K562 (cell line): ENCODE data around the gene RNPEPL1. TPM values are rescaled to one million over a fixed set of nuclear protein-coding genes. Genes with fewer than 3 reads are reported as not detected.

Source experiments
- ATAC-seq: fragments of 200-7000 bp; cut with Tn5 transposase; 3 replicates; pipeline ENCODE4 v1.9.1; 2020; ENCODE audit warnings: moderate library complexity
- BruUV-seq: library from RNA; stranded (reverse); fragments of 400-500 nt; replicated peaks from 2 replicates; lab custom pipeline; 2021; lab: Mats Ljungman, UMichigan
- CTCF ChIA-PET: fragments of 300-600 bp; formaldehyde crosslinking; extraction: SDS; loops from one replicate; lab custom pipeline; 2021; ENCODE audit warnings: low intra/inter-chr PET ratio; lab: Yijun Ruan, JAX
- POLR2A ChIA-PET: fragments of 300-600, 350-650 bp; sonication (Branson Sonifier 250); formaldehyde crosslinking; extraction: SDS; loops from one replicate; lab custom pipeline; 2021; ENCODE audit warnings: antibody characterized with exemption, inconsistent platforms; lab: Yijun Ruan, JAX
- DNase-seq, 4 experiments: peaks; one replicate each; pipeline versions ENCODE4 v3.0.0 to v3.0.0-alpha.2; 2011 to 2018; ENCODE audit warnings: low spot score in 3 of 4, mixed read lengths in 3 of 4; ENCODE audit errors: extremely low read depth in 1 of 4
- FAIRE-seq: peaks from 2 replicates; lab custom pipeline; 2011; peaks lifted over from hg19 to GRCh38; lab: Jason Lieb, UNC
- H2AFZ ChIP-seq: 2 replicates; pipeline ENCODE4 v1.6.0; 2011; ENCODE audit warnings: low read depth, low read length, control low read depth, inconsistent platforms
- H3K27ac ChIP-seq: fragments of 200-600 bp; 3 replicates; pipeline ENCODE4 v1.8.0; 2011; ENCODE audit warnings: low read depth, mild to moderate bottlenecking, control low read depth, inconsistent platforms, low read length, moderate library complexity, mixed read lengths; ENCODE audit errors: extremely low read depth
- H3K27me3 ChIP-seq, 2 experiments: fragments of 300-600 bp in 1 of 2; 2 replicates in 1 of 2; 3 replicates in 1 of 2; pipeline versions ENCODE4 v1.6.0 to v1.8.0; 2011; ENCODE audit warnings: inconsistent platforms in 2 of 2, low read length in 2 of 2, mild to moderate bottlenecking in 1 of 2, mixed read lengths in 1 of 2, moderate library complexity in 1 of 2; ENCODE audit not compliant: control insufficient read depth in 2 of 2, insufficient read depth in 2 of 2
- H3K36me3 ChIP-seq: fragments of 300-600 bp; 3 replicates; pipeline ENCODE4 v1.8.0; 2011; ENCODE audit warnings: mild to moderate bottlenecking, low read length, inconsistent platforms; ENCODE audit not compliant: control insufficient read depth, insufficient read depth
- H3K4me1 ChIP-seq, 2 experiments: fragments of 200-600 bp in 1 of 2; replicated peaks in 1 of 2; 2 replicates in 1 of 2; 3 replicates in 1 of 2; pipeline versions ENCODE4 v1.5.1 to v1.8.0; 2011; ENCODE audit warnings: inconsistent platforms in 2 of 2, low read length in 2 of 2, mild to moderate bottlenecking in 1 of 2, mixed read lengths in 1 of 2, moderate library complexity in 1 of 2; ENCODE audit not compliant: control insufficient read depth in 2 of 2, insufficient read depth in 2 of 2
- H3K4me2 ChIP-seq: 2 replicates; pipeline ENCODE4 v1.6.1; 2011; ENCODE audit warnings: low read length, control low read depth, inconsistent platforms, mixed read lengths; ENCODE audit not compliant: insufficient read depth
- H3K4me3 ChIP-seq: fragments of 200-600 bp; sonication (generic), shearing (Covaris generic); 2 replicates; pipeline ENCODE4 v1.5.1; 2016; ENCODE audit warnings: control low read depth, inconsistent platforms
- H3K79me2 ChIP-seq: fragments of 200-600 bp; 3 replicates; pipeline ENCODE4 v1.8.0; 2011; ENCODE audit warnings: low read length, inconsistent platforms; ENCODE audit not compliant: control insufficient read depth, insufficient read depth
- H3K9ac ChIP-seq, 2 experiments: 2 replicates each; pipeline versions ENCODE4 v1.6.0 to v1.6.1; 2011; ENCODE audit warnings: low read depth in 2 of 2, low read length in 2 of 2, control low read depth in 1 of 2, inconsistent platforms in 1 of 2, mild to moderate bottlenecking in 1 of 2, mixed read lengths in 1 of 2; ENCODE audit not compliant: insufficient read depth in 1 of 2
- H3K9me1 ChIP-seq: one replicate; pipeline ENCODE4 v1.6.0; 2011; ENCODE audit warnings: inconsistent platforms, mild to moderate bottlenecking, low read length, moderate library complexity; ENCODE audit not compliant: control insufficient read depth, insufficient read depth
- H3K9me3 ChIP-seq: replicated peaks from 2 replicates; pipeline ENCODE4 v1.5.1; 2011; ENCODE audit warnings: low read depth, low read length, inconsistent platforms; ENCODE audit not compliant: control insufficient read depth, insufficient read depth
- H4K20me1 ChIP-seq: replicated peaks from 2 replicates; pipeline ENCODE4 v1.6.1; 2011; ENCODE audit warnings: low read length, inconsistent platforms, mixed read lengths; ENCODE audit not compliant: control insufficient read depth, insufficient read depth
- HSF4 ChIP-seq: fragments of 250-450 bp; sonication (Bioruptor Pico); IDR thresholded peaks from 2 replicates; pipeline ENCODE4 v2.1.2; 2022; ENCODE audit warnings: mild to moderate bottlenecking, moderate library complexity, borderline replicate concordance
- PHF8 ChIP-seq: fragments of 200-600 bp; sonication (generic); IDR thresholded peaks from 2 replicates; pipeline ENCODE4 v1.6.1; 2012; ENCODE audit warnings: mixed run types, mild to moderate bottlenecking, inconsistent platforms, low read length, moderate library complexity, borderline replicate concordance
- POLR2G ChIP-seq: fragments of 200-400 bp; formaldehyde crosslinking; IDR thresholded peaks from 2 replicates; pipeline ENCODE4 v1.6.1; 2017; ENCODE audit warnings: low read depth, mild to moderate bottlenecking, antibody characterized with exemption, low read length, moderate library complexity
- SNRNP70 ChIP-seq: fragments of 200-400 bp; formaldehyde crosslinking; optimal IDR thresholded peaks from 2 replicates; pipeline ENCODE3; 2017; ENCODE audit warnings: low read depth, low read length
- STAG1 ChIP-seq: sonication (generic); formaldehyde crosslinking; IDR thresholded peaks from 2 replicates; pipeline ENCODE4 v1.5.0; 2020; ENCODE audit warnings: missing genetic modification reagents, borderline replicate concordance
- TEAD4 ChIP-seq, 2 experiments: sonication (generic) in 1 of 2; formaldehyde crosslinking in 1 of 2; IDR thresholded peaks; 2 replicates each; pipeline versions ENCODE4 v1.6.1 to v1.8.0; 2012 to 2022; ENCODE audit warnings: borderline replicate concordance in 1 of 2, inconsistent platforms in 1 of 2, low read length in 1 of 2, mild to moderate bottlenecking in 1 of 2, missing genetic modification reagents in 1 of 2
- ZBTB34 ChIP-seq: fragments of 250-450 bp; sonication (Bioruptor Pico); IDR thresholded peaks from 2 replicates; pipeline ENCODE4 v1.8.0; 2021; ENCODE audit warnings: mild to moderate bottlenecking, moderate library complexity
- WGBS: fragments of 100-300 bp; shearing (Covaris generic); methylation state at CpG from one replicate; pipeline ENCODE4 v1.1.6; 2016; ENCODE audit warnings: low coverage, mixed read lengths; ENCODE audit not compliant: insufficient coverage; ENCODE audit errors: missing lambda C conversion rate; 5-methylcytosine and 5-hydroxymethylcytosine counted together
- in situ Hi-C: fragments of 300-500 bp; cut with MboI; formaldehyde crosslinking; loops from 4 replicates; pipeline ENCODE4 v1.15.0; 2018; ENCODE audit warnings: inconsistent platforms, mixed read lengths
- intact Hi-C: fragments of 100-400 bp; cut with micrococcal nuclease; formaldehyde crosslinking; loops from 2 replicates; pipeline ENCODE4 v1.14.2; 2022
- polyA plus RNA-seq, 8 experiments: library from polyadenylated mRNA; depleted of rRNA in 4 of 8; stranded (reverse) in 5 of 8; unstranded in 3 of 8; fragments of >200 nt; fragmentation: Nextera tagmentation in 2 of 8; fragmentation: Illumina TruSeq in 1 of 8; extraction: Ambion mirVana in 2 of 8; extraction: Trizol in 1 of 8; gene quantifications; 2 replicates each; pipeline versions ENCODE4 v1.2.1 to v1.2.3, GENCODE V29; 2011 to 2014; ENCODE audit warnings: inconsistent platforms in 1 of 8, missing spikeins in 1 of 8
- total RNA-seq, 7 experiments: library from RNA; depleted of rRNA in 6 of 7; stranded (reverse); fragments of >200 nt in 6 of 7; fragmentation: Illumina TruSeq in 2 of 7; extraction: Trizol in 2 of 7; gene quantifications; 2 replicates each; pipeline versions ENCODE4 v1.2.1 to v1.2.3, GENCODE V29; 2011 to 2021; ENCODE audit warnings: low replicate concordance in 1 of 7

Gene RNPEPL1
- total and polyA plus RNA-seq, 9 of the 15 experiments (the other 6 are each of a cell fraction or from before 2014, with no cell fraction given) = 0.07 to 38.7 (median 5.6) TPM

DNA sequence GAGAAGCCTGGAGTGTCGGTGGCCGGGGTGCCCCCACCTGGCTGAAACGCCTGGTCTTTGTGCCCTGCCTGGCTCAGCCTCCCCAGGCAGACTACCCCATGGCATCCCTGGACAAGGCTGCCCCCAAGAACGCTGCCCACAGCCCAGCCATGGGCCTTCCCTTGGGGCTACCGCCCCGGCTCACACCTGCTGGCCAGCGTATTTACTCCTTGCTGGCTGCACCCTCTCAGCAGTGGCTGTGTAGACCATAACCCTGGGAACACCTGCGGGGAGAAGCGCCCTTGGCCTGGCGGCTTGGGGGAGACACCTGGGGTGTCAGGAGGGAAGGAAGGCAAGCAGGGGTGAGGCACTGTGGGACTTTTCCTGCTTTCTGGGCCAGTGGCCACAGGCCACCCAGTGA lies 35.6 kb downstream of the RNPEPL1 start:
- H4K20me1 ChIP-seq = no peaks in the 10 kb centered on the region
- ATAC-seq = peak; percentile 18

More for the DNA sequence above, 35.6 kb downstream of the RNPEPL1 start:
- DNase-seq (no peak), FAIRE-seq (no peak)
- Histone ChIP-seq H3K36me3 (no peaks in the 10 kb centered on the region), H3K4me3 (no peak overlapping the region), H3K4me1 (peaks cover 4 to 29% of the 10 kb centered on the region in 2 experiments; a peak in 3 of 5 replicates), H3K27me3 (no peaks in the 10 kb centered on the region), H3K9me3 (no peaks in the 10 kb centered on the region), H3K4me2 (no peak overlapping the region), H2AFZ (0 out of 2 replicates have a peak overlapping the region, but pooled peaks have one; percentile 9), H3K27ac (no peak overlapping the region), H3K9ac (peak overlapping the region in 1 of 2 experiments; percentile 80; a peak in 2 of 4 replicates), H3K9me1 (no peaks in the 10 kb centered on the region), H3K79me2 (no peaks in the 10 kb centered on the region)
- intact Hi-C loops = loop anchor here (1.0 kb wide), 1 partner anchor 38 kb away; no protein-coding TSS in a partner anchor
- TF ChIP-seq ZBTB34 = no peak
- no peak for TF ChIP-seq PHF8
- TF ChIP-seq SNRNP70 = no peak
- TF ChIP-seq STAG1 (CRISPR knock-in tag) = no peak
- peak; percentile 16; the same call in 1 of the 2 replicates for TF ChIP-seq POLR2G
- no peak for TF ChIP-seq TEAD4 (IDR thresholded peaks at IDR 0.05; ENCODE audit: low read length)
- TF ChIP-seq TEAD4 (CRISPR knock-in tag; IDR thresholded peaks at IDR 0.05; ENCODE audit: borderline replicate concordance) = no peak
- no peak for TF ChIP-seq HSF4 (CRISPR knock-in tag)
- ChIA-PET CTCF (no interaction called here), POLR2A (interaction anchor here (0.6 to 0.7 kb wide), 3 partner anchors 41 to 1323 kb away, joined by 3 to 4 read pairs (median 3); no protein-coding TSS in a partner anchor)
- 67% methylated on average over 1 of the region's 10 CpGs for WGBS
- no TSS peak for BruUV-seq
- in situ Hi-C loops = no loop called here
